Stimulated activated CD4-positive, alpha-beta T cell treated with anti-CD3 and anti-CD28 coated beads, Interleukin-1b, Interleukin-23, amount 100 ng/mL, for 4 hours (primary cell): ENCODE data around the gene POLR1A.

ENCODE experiments used
- DNase-seq, 2 donors: peaks; one replicate each; pipeline ENCODE4 v3.0.0-alpha.2; 2020; ENCODE audit warnings: low read depth in 2 of 2

Gene POLR1A

GRCh38 chr2:86105252-86105968 lies at the start of gene POLR1A:
TSS of gene POLR1A (minus strand) at chr2:86105886. CDS start at chr2:86105776, 110 bp downstream.
- peak; percentile 68 to 71 for DNase-seq

- no peak for DNase-seq
Measured at GRCh38 chr2:86150502-86150901, 44.8 kb upstream of the POLR1A start.

- DNase-seq: no peak
Measured at GRCh38 chr2:86147793-86148192, 42.1 kb upstream of the POLR1A start.

- no peak for DNase-seq
Measured at GRCh38 chr2:86143926-86144685, 38.4 kb upstream of the POLR1A start.

- no peak for DNase-seq
Measured at GRCh38 chr2:86143307-86143706, 37.6 kb upstream of the POLR1A start.

- no peak for DNase-seq
Measured at GRCh38 chr2:86142436-86143257, 37.0 kb upstream of the POLR1A start.

GRCh38 chr2:86140969-86141392 lies 35.3 kb upstream of the POLR1A start:
- no peak for DNase-seq

- DNase-seq: no peak
Measured at GRCh38 chr2:86139981-86140380, 34.3 kb upstream of the POLR1A start.

- no peak for DNase-seq
Measured at GRCh38 chr2:86138736-86139625, 33.3 kb upstream of the POLR1A start.

GRCh38 chr2:86136141-86136540 lies 30.5 kb upstream of the POLR1A start:
- DNase-seq: no peak

GRCh38 chr2:86135653-86136052 lies 30.0 kb upstream of the POLR1A start:
- DNase-seq: no peak

GRCh38 chr2:86134709-86135108 lies 29.0 kb upstream of the POLR1A start:
- no peak for DNase-seq

GRCh38 chr2:86124683-86125082 lies 19.0 kb upstream of the POLR1A start:
- DNase-seq: no peak

- no peak for DNase-seq
Measured at GRCh38 chr2:86123328-86123925, 17.7 kb upstream of the POLR1A start.

GRCh38 chr2:86118130-86118529 lies 12.4 kb upstream of the POLR1A start:
- no peak for DNase-seq

- DNase-seq: no peak
Measured at GRCh38 chr2:86107031-86107430, 1.3 kb upstream of the POLR1A start.

- peak; percentile 88 to 89 for DNase-seq
Measured at GRCh38 chr2:86105969-86106945, 571 bp upstream of the POLR1A start, which contains the start of gene PTCD3. TSS of gene PTCD3 (plus strand) at chr2:86106235. CDS start at chr2:86106248, 13 bp downstream.

GRCh38 chr2:86102157-86102556 lies 3.5 kb downstream of the POLR1A start:
- no peak for DNase-seq

- no peak for DNase-seq
Measured at GRCh38 chr2:86097913-86098312, 7.8 kb downstream of the POLR1A start.
